ENCODE data around the gene CD52.
"Not testable (repeated sequence)": the region's sequence is repeated elsewhere in the genome, so short reads cannot be mapped to it uniquely, and the experiment has no call there.

Gene CD52

GRCh38 chr1:26330276-26330675 is 12.5 kb downstream of the CD52 start:
- Histone ChIP-seq H3K9me3 (ENCODE audit: control insufficient read depth in 5 of 5, low read length in 5 of 5) (no peaks in the 10 kb centered on the region), H3K36me3 (ENCODE audit: control insufficient read depth in 5 of 5, insufficient read depth in 5 of 5, low read length in 5 of 5) (no peaks in the 10 kb centered on the region), H3K9ac (ENCODE audit: low read length in 5 of 5) (no peak overlapping the region), H3K4me1 (ENCODE audit: control insufficient read depth in 5 of 5, insufficient read depth in 5 of 5, low read length in 5 of 5) (peaks cover 0 to 4% (median 4%) of the 10 kb centered on the region in 5 donors), H3K27me3 (ENCODE audit: control insufficient read depth in 5 of 5, insufficient read depth in 4 of 5, low read length in 5 of 5) (peaks cover 3 to 17% (median 8%) of the 10 kb centered on the region in 5 donors), H3K27ac (ENCODE audit: low read depth, low read length) (no peak overlapping the region), H3K4me3 (ENCODE audit: low read depth in 1 of 5, low read length in 5 of 5) (no peak overlapping the region)

- Histone ChIP-seq H3K27me3 (ENCODE audit: control insufficient read depth in 5 of 5, insufficient read depth in 4 of 5, low read length in 5 of 5) (peaks cover 3 to 21% (median 8%) of the 10 kb centered on the region in 5 donors), H3K4me1 (ENCODE audit: control insufficient read depth in 5 of 5, insufficient read depth in 5 of 5, low read length in 5 of 5) (peaks cover 0 to 18% (median 15%) of the 10 kb centered on the region in 5 donors)
- H3K27ac ChIP-seq (ENCODE audit: low read depth, low read length); H3K9me3 ChIP-seq (ENCODE audit: control insufficient read depth in 5 of 5, low read length in 5 of 5); H3K36me3 ChIP-seq (ENCODE audit: control insufficient read depth in 5 of 5, insufficient read depth in 5 of 5, low read length in 5 of 5); H3K4me3 ChIP-seq (ENCODE audit: low read depth in 1 of 5, low read length in 5 of 5); H3K9ac ChIP-seq (ENCODE audit: low read length in 5 of 5): not testable (repeated sequence)
Observed at GRCh38 chr1:26333312-26333711, 15.6 kb downstream of the CD52 start.

- Histone ChIP-seq H3K36me3 (ENCODE audit: control insufficient read depth in 5 of 5, insufficient read depth in 5 of 5, low read length in 5 of 5) (no peaks in the 10 kb centered on the region), H3K4me3 (ENCODE audit: low read depth in 1 of 5, low read length in 5 of 5) (peak overlapping the region; percentile 57 to 81 (median 61)), H3K9me3 (ENCODE audit: control insufficient read depth in 5 of 5, low read length in 5 of 5) (no peaks in the 10 kb centered on the region), H3K4me1 (ENCODE audit: control insufficient read depth in 5 of 5, insufficient read depth in 5 of 5, low read length in 5 of 5) (peaks cover 0 to 18% (median 15%) of the 10 kb centered on the region in 5 donors), H3K27me3 (ENCODE audit: control insufficient read depth in 5 of 5, insufficient read depth in 4 of 5, low read length in 5 of 5) (peaks cover 0 to 19% (median 5%) of the 10 kb centered on the region in 5 donors), H3K27ac (ENCODE audit: low read depth, low read length) (no peak overlapping the region), H3K9ac (ENCODE audit: low read length in 5 of 5) (peak overlapping the region in 1 of 5 donors; percentile 30)
Observed at GRCh38 chr1:26335774-26336476, 18.2 kb downstream of the CD52 start.

- Histone ChIP-seq H3K9me3 (ENCODE audit: control insufficient read depth in 5 of 5, low read length in 5 of 5) (no peaks in the 10 kb centered on the region), H3K9ac (ENCODE audit: low read length in 5 of 5) (no peak overlapping the region), H3K4me3 (ENCODE audit: low read depth in 1 of 5, low read length in 5 of 5) (peak overlapping the region in 4 of 5 donors; percentile 57 to 66 (median 59)), H3K27ac (ENCODE audit: low read depth, low read length) (no peak overlapping the region), H3K27me3 (ENCODE audit: control insufficient read depth in 5 of 5, insufficient read depth in 4 of 5, low read length in 5 of 5) (peaks cover 0 to 13% (median 0%) of the 10 kb centered on the region in 5 donors), H3K36me3 (ENCODE audit: control insufficient read depth in 5 of 5, insufficient read depth in 5 of 5, low read length in 5 of 5) (no peaks in the 10 kb centered on the region), H3K4me1 (ENCODE audit: control insufficient read depth in 5 of 5, insufficient read depth in 5 of 5, low read length in 5 of 5) (peaks cover 0 to 15% (median 12%) of the 10 kb centered on the region in 5 donors)
Observed at GRCh38 chr1:26336477-26337205, 18.9 kb downstream of the CD52 start.

- no peaks in the 10 kb centered on the region for H3K9me3 ChIP-seq (ENCODE audit: control insufficient read depth in 5 of 5, low read length in 5 of 5)
- no peaks in the 10 kb centered on the region for H3K36me3 ChIP-seq (ENCODE audit: control insufficient read depth in 5 of 5, insufficient read depth in 5 of 5, low read length in 5 of 5)
- H3K9ac ChIP-seq (ENCODE audit: low read length in 5 of 5): no peak overlapping the region
- no peak overlapping the region for H3K4me3 ChIP-seq (ENCODE audit: low read depth in 1 of 5, low read length in 5 of 5)
- H3K27me3 ChIP-seq (ENCODE audit: control insufficient read depth in 5 of 5, insufficient read depth in 4 of 5, low read length in 5 of 5): peaks cover 0 to 11% (median 0%) of the 10 kb centered on the region in 5 donors
- peaks cover 0 to 13% (median 11%) of the 10 kb centered on the region in 5 donors for H3K4me1 ChIP-seq (ENCODE audit: control insufficient read depth in 5 of 5, insufficient read depth in 5 of 5, low read length in 5 of 5)
- H3K27ac ChIP-seq (ENCODE audit: low read depth, low read length): no peak overlapping the region
Observed at GRCh38 chr1:26337206-26337535, 19.4 kb downstream of the CD52 start.

GRCh38 chr1:26337625-26338024 is 19.9 kb downstream of the CD52 start:
- peaks cover 0 to 11% (median 0%) of the 10 kb centered on the region in 5 donors for H3K27me3 ChIP-seq (ENCODE audit: control insufficient read depth in 5 of 5, insufficient read depth in 4 of 5, low read length in 5 of 5)
- H3K9ac ChIP-seq (ENCODE audit: low read length in 5 of 5): no peak overlapping the region
- peaks cover 0 to 13% (median 11%) of the 10 kb centered on the region in 5 donors for H3K4me1 ChIP-seq (ENCODE audit: control insufficient read depth in 5 of 5, insufficient read depth in 5 of 5, low read length in 5 of 5)
- H3K36me3 ChIP-seq (ENCODE audit: control insufficient read depth in 5 of 5, insufficient read depth in 5 of 5, low read length in 5 of 5): no peaks in the 10 kb centered on the region
- no peak overlapping the region for H3K27ac ChIP-seq (ENCODE audit: low read depth, low read length)
- no peaks in the 10 kb centered on the region for H3K9me3 ChIP-seq (ENCODE audit: control insufficient read depth in 5 of 5, low read length in 5 of 5)
- no peak overlapping the region for H3K4me3 ChIP-seq (ENCODE audit: low read depth in 1 of 5, low read length in 5 of 5)

- Histone ChIP-seq H3K9ac (ENCODE audit: low read length in 5 of 5) (no peak overlapping the region), H3K27ac (ENCODE audit: low read depth, low read length) (no peak overlapping the region), H3K36me3 (ENCODE audit: control insufficient read depth in 5 of 5, insufficient read depth in 5 of 5, low read length in 5 of 5) (no peaks in the 10 kb centered on the region), H3K4me1 (ENCODE audit: control insufficient read depth in 5 of 5, insufficient read depth in 5 of 5, low read length in 5 of 5) (peaks cover 0 to 13% (median 11%) of the 10 kb centered on the region in 5 donors), H3K9me3 (ENCODE audit: control insufficient read depth in 5 of 5, low read length in 5 of 5) (no peaks in the 10 kb centered on the region), H3K4me3 (ENCODE audit: low read depth in 1 of 5, low read length in 5 of 5) (no peak overlapping the region), H3K27me3 (ENCODE audit: control insufficient read depth in 5 of 5, insufficient read depth in 4 of 5, low read length in 5 of 5) (peaks cover 0 to 11% (median 4%) of the 10 kb centered on the region in 5 donors)
Observed at GRCh38 chr1:26338670-26339069, 20.9 kb downstream of the CD52 start.

GRCh38 chr1:26340047-26340481 is 22.3 kb downstream of the CD52 start:
- Histone ChIP-seq H3K4me1 (ENCODE audit: control insufficient read depth in 5 of 5, insufficient read depth in 5 of 5, low read length in 5 of 5) (peaks cover 0 to 13% (median 11%) of the 10 kb centered on the region in 5 donors), H3K36me3 (ENCODE audit: control insufficient read depth in 5 of 5, insufficient read depth in 5 of 5, low read length in 5 of 5) (no peaks in the 10 kb centered on the region), H3K9me3 (ENCODE audit: control insufficient read depth in 5 of 5, low read length in 5 of 5) (no peaks in the 10 kb centered on the region), H3K27ac (ENCODE audit: low read depth, low read length) (no peak overlapping the region), H3K4me3 (ENCODE audit: low read depth in 1 of 5, low read length in 5 of 5) (no peak overlapping the region), H3K9ac (ENCODE audit: low read length in 5 of 5) (no peak overlapping the region), H3K27me3 (ENCODE audit: control insufficient read depth in 5 of 5, insufficient read depth in 4 of 5, low read length in 5 of 5) (peaks cover 0 to 10% (median 5%) of the 10 kb centered on the region in 5 donors)

- no peaks in the 10 kb centered on the region for H3K9me3 ChIP-seq (ENCODE audit: control insufficient read depth in 5 of 5, low read length in 5 of 5)
- H3K27ac ChIP-seq (ENCODE audit: low read depth, low read length): no peak overlapping the region
- H3K9ac ChIP-seq (ENCODE audit: low read length in 5 of 5): no peak overlapping the region
- H3K27me3 ChIP-seq (ENCODE audit: control insufficient read depth in 5 of 5, insufficient read depth in 4 of 5, low read length in 5 of 5): peaks cover 0 to 17% (median 0%) of the 10 kb centered on the region in 5 donors
- H3K4me1 ChIP-seq (ENCODE audit: control insufficient read depth in 5 of 5, insufficient read depth in 5 of 5, low read length in 5 of 5): no peaks in the 10 kb centered on the region
- no peaks in the 10 kb centered on the region for H3K36me3 ChIP-seq (ENCODE audit: control insufficient read depth in 5 of 5, insufficient read depth in 5 of 5, low read length in 5 of 5)
- no peak overlapping the region for H3K4me3 ChIP-seq (ENCODE audit: low read depth in 1 of 5, low read length in 5 of 5)
Observed at GRCh38 chr1:26344147-26344920, 26.6 kb downstream of the CD52 start.

Data from subcutaneous abdominal adipose tissue (tissue), 5 donors.